ENCODE data around the gene SLC9A9. TPM values are rescaled to one million over a fixed set of nuclear protein-coding genes. Genes with fewer than 3 reads are reported as not detected.
A peak's percentile ranks its signal among the peaks of the same experiment; 100 is the strongest.
"Not testable (repeated sequence)": the region's sequence is repeated elsewhere in the genome, so short reads cannot be mapped to it uniquely, and the experiment has no call there.

The SLC9A9 gene
- total RNA-seq, 2 experiments from 2014 or later = 1.3 to 1.6 TPM

DNA sequence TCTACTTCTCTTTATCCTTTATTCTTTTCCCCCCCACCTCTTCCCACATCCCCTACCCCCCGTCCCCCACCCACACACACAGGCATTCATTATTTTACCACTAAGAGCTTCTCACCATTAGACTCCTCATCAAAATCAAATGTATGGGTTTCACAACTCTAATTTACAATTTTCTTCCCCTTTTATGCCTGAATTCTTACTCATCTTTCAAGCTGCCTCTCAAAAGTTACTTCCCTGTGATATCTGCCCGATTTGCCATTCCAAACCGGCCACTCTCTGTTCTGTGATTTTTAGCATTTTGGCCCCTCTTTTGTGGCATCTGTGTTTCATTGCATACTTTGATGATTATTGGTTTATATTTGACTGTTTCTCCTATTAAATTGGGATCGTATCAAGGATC lies 42.2 kb downstream of the SLC9A9 start:
- DNase-seq = no peak
- Mint-ChIP-seq H3K36me3 (no peaks in the 10 kb centered on the region), H3K4me3 (no peak overlapping the region), H3K27me3 (no peaks in the 10 kb centered on the region), H3K9me3 (no peaks in the 10 kb centered on the region), H3K4me1 (ENCODE audit: low read depth) (peaks cover 7% of the 10 kb centered on the region), H3K27ac (no peak overlapping the region)
- ChIA-PET POLR2A (no interaction called here), CTCF (interaction anchor here (0.7 kb wide), 2 partner anchors 12 to 130 kb away, joined by 3 to 4 read pairs; no protein-coding TSS in a partner anchor)
- intact Hi-C loops (cut with micrococcal nuclease) = no loop called here

DNA sequence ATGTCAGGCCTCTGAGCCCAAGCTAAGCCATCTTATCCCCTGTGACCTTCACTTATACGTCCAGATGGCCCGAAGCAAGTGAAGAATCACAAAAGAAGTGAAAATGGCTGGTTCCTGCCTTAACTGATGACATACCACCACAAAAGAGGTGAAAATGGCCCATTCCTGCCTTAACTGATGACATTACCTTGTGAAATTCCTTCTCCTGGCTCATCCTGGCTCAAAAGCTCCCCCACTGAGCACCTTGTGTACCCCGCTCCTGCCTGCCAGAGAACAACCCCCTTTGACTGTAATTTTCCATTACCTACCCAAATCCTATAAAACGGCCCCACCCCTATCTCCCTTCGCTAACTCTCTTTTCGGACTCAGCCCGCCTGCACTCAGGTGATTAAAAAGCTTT lies 42.8 kb downstream of the SLC9A9 start:
- H3K27ac Mint-ChIP-seq; H3K27me3 Mint-ChIP-seq; H3K36me3 Mint-ChIP-seq; H3K4me1 Mint-ChIP-seq (ENCODE audit: low read depth); H3K4me3 Mint-ChIP-seq; DNase-seq; H3K9me3 Mint-ChIP-seq; CTCF ChIA-PET; intact Hi-C loops (cut with micrococcal nuclease); POLR2A ChIA-PET: not testable (repeated sequence)

- CTCF ChIA-PET; intact Hi-C loops (cut with micrococcal nuclease); H3K27ac Mint-ChIP-seq: not testable (repeated sequence)
These were observed 47.2 kb downstream of the SLC9A9 start for GRCh38 chr3:143801046-143801445.

DNA sequence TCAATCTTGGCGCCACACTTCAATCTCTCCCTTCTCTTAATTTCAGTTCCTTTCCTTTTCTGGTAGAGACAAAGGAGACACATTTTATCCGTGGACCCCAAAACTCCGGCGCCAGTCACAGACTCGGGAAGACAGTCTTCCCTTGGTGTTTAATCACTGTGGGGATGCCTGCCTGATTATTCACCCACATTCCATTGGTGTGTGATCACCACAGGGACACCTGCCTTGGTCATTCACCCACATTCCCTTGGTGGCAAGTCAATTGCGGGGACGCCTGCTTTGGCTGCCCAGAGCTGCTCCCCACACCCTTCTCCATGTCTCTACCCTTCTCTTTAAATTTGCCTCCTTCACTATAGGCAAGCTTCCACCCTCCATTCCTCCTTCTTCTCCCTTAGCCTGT lies 50.1 kb downstream of the SLC9A9 start:
- CTCF ChIA-PET = interaction anchor here (0.6 kb wide), 1 partner anchor 87 kb away, joined by 3 read pairs; no protein-coding TSS in a partner anchor
- intact Hi-C loops (cut with micrococcal nuclease); H3K27ac Mint-ChIP-seq; H3K27me3 Mint-ChIP-seq; H3K4me3 Mint-ChIP-seq; DNase-seq; H3K36me3 Mint-ChIP-seq; POLR2A ChIA-PET; H3K4me1 Mint-ChIP-seq (ENCODE audit: low read depth); H3K9me3 Mint-ChIP-seq: not testable (repeated sequence)

More at GRCh38 chr3:143801046-143801445, 47.2 kb downstream of the SLC9A9 start:
- H3K4me1 Mint-ChIP-seq (ENCODE audit: low read depth); H3K27me3 Mint-ChIP-seq; H3K36me3 Mint-ChIP-seq; H3K9me3 Mint-ChIP-seq; H3K4me3 Mint-ChIP-seq; DNase-seq; POLR2A ChIA-PET: not testable (repeated sequence)

DNA sequence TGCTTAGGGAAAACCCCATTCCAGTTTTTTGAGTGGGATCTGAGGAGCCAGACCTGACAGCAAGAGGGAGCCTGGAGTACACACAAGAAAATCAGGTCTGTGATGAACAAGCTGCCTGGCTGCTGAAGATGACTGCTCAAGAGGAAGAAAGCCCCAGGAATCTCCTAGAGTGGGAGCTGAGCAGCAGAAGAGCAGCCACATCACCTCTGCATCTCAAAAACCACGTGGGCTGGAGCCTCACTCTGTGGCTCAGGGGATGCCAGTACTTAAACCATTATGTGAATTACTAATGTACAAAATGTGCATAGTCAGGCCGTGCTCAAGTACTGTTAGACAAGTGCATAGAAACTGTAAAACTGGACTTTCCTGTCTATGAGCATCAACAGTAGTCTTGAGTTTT lies 52.4 kb downstream of the SLC9A9 start:
- intact Hi-C loops (cut with micrococcal nuclease) = no loop called here

GRCh38 chr3:143794793-143795462 lies 53.3 kb downstream of the SLC9A9 start:
- Mint-ChIP-seq H3K4me3 (no peak overlapping the region), H3K36me3 (peaks cover 14% of the 10 kb centered on the region), H3K27ac (no peak overlapping the region), H3K27me3 (no peaks in the 10 kb centered on the region), H3K9me3 (no peaks in the 10 kb centered on the region), H3K4me1 (ENCODE audit: low read depth) (peaks cover 4% of the 10 kb centered on the region)
- ChIA-PET CTCF (no interaction called here), POLR2A (no interaction called here)
- intact Hi-C loops (cut with micrococcal nuclease) = no loop called here
- DNase-seq = no peak

More for the DNA sequence above, 52.4 kb downstream of the SLC9A9 start:
- H3K9me3 Mint-ChIP-seq = no peaks in the 10 kb centered on the region
- H3K4me1 Mint-ChIP-seq (ENCODE audit: low read depth) = peaks cover 4% of the 10 kb centered on the region
- ChIA-PET CTCF (interaction anchor here (1.2 kb wide), 1 partner anchor 11 kb away, joined by 3 read pairs; no protein-coding TSS in a partner anchor), POLR2A (no interaction called here)
- peaks cover 13% of the 10 kb centered on the region for H3K36me3 Mint-ChIP-seq
- H3K27me3 Mint-ChIP-seq = no peaks in the 10 kb centered on the region
- no peak overlapping the region for H3K27ac Mint-ChIP-seq
- peak; percentile 13 for DNase-seq
- no peak overlapping the region for H3K4me3 Mint-ChIP-seq

GRCh38 chr3:143793971-143794370 lies 54.3 kb downstream of the SLC9A9 start:
- intact Hi-C loops (cut with micrococcal nuclease) = no loop called here
- ChIA-PET POLR2A (no interaction called here), CTCF (interaction anchor here (0.6 kb wide), 1 partner anchor 11 kb away, joined by 3 read pairs; no protein-coding TSS in a partner anchor)
- Mint-ChIP-seq H3K9me3 (no peaks in the 10 kb centered on the region), H3K27me3 (no peaks in the 10 kb centered on the region), H3K4me3 (no peak overlapping the region), H3K4me1 (ENCODE audit: low read depth) (peaks cover 4% of the 10 kb centered on the region), H3K27ac (no peak overlapping the region), H3K36me3 (peaks cover 14% of the 10 kb centered on the region)
- DNase-seq = no peak

- intact Hi-C loops (cut with micrococcal nuclease) = no loop called here
- Mint-ChIP-seq H3K27ac (no peak overlapping the region), H3K4me3 (no peak overlapping the region), H3K27me3 (no peaks in the 10 kb centered on the region), H3K4me1 (ENCODE audit: low read depth) (peaks cover 4% of the 10 kb centered on the region), H3K36me3 (peaks cover 14% of the 10 kb centered on the region), H3K9me3 (no peaks in the 10 kb centered on the region)
- no peak for DNase-seq
- ChIA-PET POLR2A (no interaction called here), CTCF (no interaction called here)
These were observed 56.9 kb downstream of the SLC9A9 start for GRCh38 chr3:143791386-143791785.

- Mint-ChIP-seq H3K9me3 (no peaks in the 10 kb centered on the region), H3K4me1 (ENCODE audit: low read depth) (peaks cover 8% of the 10 kb centered on the region), H3K36me3 (peaks cover 6% of the 10 kb centered on the region), H3K4me3 (no peak overlapping the region), H3K27ac (no peak overlapping the region), H3K27me3 (no peaks in the 10 kb centered on the region)
- no peak for DNase-seq
- intact Hi-C loops (cut with micrococcal nuclease) = no loop called here
- POLR2A ChIA-PET = no interaction called here
- CTCF ChIA-PET = no interaction called here
These were observed 61.8 kb downstream of the SLC9A9 start for GRCh38 chr3:143786219-143787191.

DNA sequence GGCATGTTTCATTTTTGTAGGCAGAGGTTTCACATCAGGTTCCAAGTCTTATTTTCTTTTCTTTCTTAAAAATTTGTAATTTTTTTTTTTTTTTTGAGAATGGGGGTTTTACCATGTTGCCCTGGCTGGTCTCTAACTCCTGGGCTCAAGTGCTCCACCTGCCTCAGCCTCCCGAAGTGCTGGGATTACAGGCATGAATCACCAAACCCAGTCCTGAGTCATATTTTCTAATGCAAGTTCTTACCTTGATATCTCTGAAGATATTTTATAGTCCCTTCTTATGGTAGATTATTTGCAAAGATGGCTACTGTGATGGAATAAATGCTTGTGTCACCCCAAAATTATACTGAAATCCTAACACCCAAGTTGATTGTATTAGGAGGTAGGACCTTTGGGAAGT lies 63.8 kb downstream of the SLC9A9 start:
- CTCF ChIA-PET = interaction anchor here (1.1 kb wide), 2 partner anchors 9 to 12 kb away, joined by 3 read pairs; no protein-coding TSS in a partner anchor
- intact Hi-C loops (cut with micrococcal nuclease) = no loop called here
- no peak overlapping the region for H3K27ac Mint-ChIP-seq
- no peaks in the 10 kb centered on the region for H3K9me3 Mint-ChIP-seq
- no peak overlapping the region for H3K4me3 Mint-ChIP-seq
- H3K36me3 Mint-ChIP-seq = peaks cover 1% of the 10 kb centered on the region
- peaks cover 8% of the 10 kb centered on the region for H3K4me1 Mint-ChIP-seq (ENCODE audit: low read depth)
- DNase-seq = no peak
- POLR2A ChIA-PET = no interaction called here
- H3K27me3 Mint-ChIP-seq = no peaks in the 10 kb centered on the region

DNA sequence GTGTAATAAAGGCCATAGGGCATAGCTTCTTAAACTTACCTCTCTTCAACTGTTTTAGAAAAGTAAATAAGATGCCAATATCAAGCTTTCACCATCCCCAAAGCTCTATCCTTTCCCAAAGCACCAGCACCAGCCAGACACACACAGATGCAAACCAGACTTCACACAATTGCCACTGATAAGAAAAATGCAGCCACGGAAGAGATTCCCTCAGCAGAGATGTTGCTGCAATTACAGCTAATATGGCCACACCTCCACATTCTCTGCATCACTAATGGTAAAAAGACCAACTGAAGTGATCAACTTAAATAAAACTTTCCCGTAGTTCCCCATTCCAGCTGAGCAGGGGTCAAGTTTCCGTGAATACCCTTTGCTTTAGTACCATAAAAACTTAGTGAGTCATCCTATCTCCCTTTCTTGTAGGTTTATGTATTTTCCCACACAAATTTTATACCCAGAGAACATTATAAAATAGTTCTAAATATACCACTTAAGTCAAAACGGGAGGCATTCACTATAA lies 64.4 kb downstream of the SLC9A9 start:
- intact Hi-C loops (cut with micrococcal nuclease) = no loop called here
- ChIA-PET POLR2A (no interaction called here), CTCF (interaction anchor here (1.1 kb wide), 1 partner anchor 8 kb away, joined by 3 read pairs; no protein-coding TSS in a partner anchor)
- Mint-ChIP-seq H3K4me3 (no peak overlapping the region), H3K9me3 (no peaks in the 10 kb centered on the region), H3K27me3 (no peaks in the 10 kb centered on the region), H3K4me1 (ENCODE audit: low read depth) (peaks cover 8% of the 10 kb centered on the region), H3K27ac (no peak overlapping the region), H3K36me3 (peaks cover 1% of the 10 kb centered on the region)
- no peak for DNase-seq

GRCh38 chr3:143775459-143775858 lies 72.8 kb downstream of the SLC9A9 start:
- no peak for DNase-seq
- intact Hi-C loops (cut with micrococcal nuclease) = loop anchor here (1.0 to 5.0 kb wide), 4 partner anchors 73 to 196 kb away; partner anchors contain the start of genes DIPK2A and SLC9A9
- Mint-ChIP-seq H3K27me3 (no peaks in the 10 kb centered on the region), H3K4me1 (ENCODE audit: low read depth) (peaks cover 3% of the 10 kb centered on the region), H3K4me3 (no peak overlapping the region), H3K9me3 (no peaks in the 10 kb centered on the region), H3K36me3 (no peaks in the 10 kb centered on the region), H3K27ac (no peak overlapping the region)
- CTCF ChIA-PET = interaction anchor here (0.6 to 4.4 kb wide), 15 partner anchors 8 to 196 kb away, joined by 3 to 24 read pairs (median 3); partner anchors contain the start of gene DIPK2A
- POLR2A ChIA-PET = no interaction called here
